Measurements from ENCODE around the gene GRIK4. TPM values are rescaled to one million over a fixed set of nuclear protein-coding genes. Genes with fewer than 3 reads are reported as not detected.

The GRIK4 gene
- total RNA-seq, 1 donor from 2014 or later: 2.2 TPM

- TF ChIP-seq, protein P1, sequence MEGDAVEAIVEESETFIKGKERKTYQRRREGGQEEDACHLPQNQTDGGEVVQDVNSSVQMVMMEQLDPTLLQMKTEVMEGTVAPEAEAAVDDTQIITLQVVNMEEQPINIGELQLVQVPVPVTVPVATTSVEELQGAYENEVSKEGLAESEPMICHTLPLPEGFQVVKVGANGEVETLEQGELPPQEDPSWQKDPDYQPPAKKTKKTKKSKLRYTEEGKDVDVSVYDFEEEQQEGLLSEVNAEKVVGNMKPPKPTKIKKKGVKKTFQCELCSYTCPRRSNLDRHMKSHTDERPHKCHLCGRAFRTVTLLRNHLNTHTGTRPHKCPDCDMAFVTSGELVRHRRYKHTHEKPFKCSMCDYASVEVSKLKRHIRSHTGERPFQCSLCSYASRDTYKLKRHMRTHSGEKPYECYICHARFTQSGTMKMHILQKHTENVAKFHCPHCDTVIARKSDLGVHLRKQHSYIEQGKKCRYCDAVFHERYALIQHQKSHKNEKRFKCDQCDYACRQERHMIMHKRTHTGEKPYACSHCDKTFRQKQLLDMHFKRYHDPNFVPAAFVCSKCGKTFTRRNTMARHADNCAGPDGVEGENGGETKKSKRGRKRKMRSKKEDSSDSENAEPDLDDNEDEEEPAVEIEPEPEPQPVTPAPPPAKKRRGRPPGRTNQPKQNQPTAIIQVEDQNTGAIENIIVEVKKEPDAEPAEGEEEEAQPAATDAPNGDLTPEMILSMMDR (IDR thresholded peaks at IDR 0.05; ENCODE audit: insufficient read depth, low read depth, low read length): no peak
- no peak for TF ChIP-seq EZH2 (IDR thresholded peaks at IDR 0.05; ENCODE audit: insufficient read depth, low read length)
- Mint-ChIP-seq H3K27ac (ENCODE audit: unreplicated experiment) (no peak overlapping the region), H3K4me1 (ENCODE audit: low read depth, unreplicated experiment) (peaks cover 7% of the 10 kb centered on the region), H3K36me3 (ENCODE audit: low read depth, unreplicated experiment) (peaks cover 3% of the 10 kb centered on the region), H3K4me3 (ENCODE audit: unreplicated experiment) (no peak overlapping the region), H3K27me3 (ENCODE audit: low read depth, unreplicated experiment) (peaks cover 18% of the 10 kb centered on the region), H3K9me3 (ENCODE audit: unreplicated experiment) (no peaks in the 10 kb centered on the region)
- no peak overlapping the region for H3K9ac ChIP-seq (ENCODE audit: low read length)
- no peak overlapping the region for H3K27ac ChIP-seq (ENCODE audit: low read depth, low read length)
- H3K4me3 ChIP-seq (ENCODE audit: insufficient read depth, low read depth, low read length): no peak overlapping the region
- H3K9me3 ChIP-seq (ENCODE audit: insufficient read depth, low read depth, low read length): no peaks in the 10 kb centered on the region
- no peak overlapping the region for H2AFZ ChIP-seq (ENCODE audit: low read depth, low read length)
- no peaks in the 10 kb centered on the region for H4K20me1 ChIP-seq (ENCODE audit: insufficient read depth, low read length)
- H3K36me3 ChIP-seq (ENCODE audit: insufficient read depth, low read length): no peaks in the 10 kb centered on the region
- no peak for DNase-seq (ENCODE audit: low read depth)
- no peaks in the 10 kb centered on the region for H3K4me1 ChIP-seq (ENCODE audit: insufficient read depth, low read length)
- no peak overlapping the region for H3K4me2 ChIP-seq (ENCODE audit: low read length)
- H3K27me3 ChIP-seq (ENCODE audit: insufficient read depth, low read length): peaks cover 11% of the 10 kb centered on the region
- H3K79me2 ChIP-seq (ENCODE audit: insufficient read depth, low read length): no peaks in the 10 kb centered on the region
- FAIRE-seq: no peak
Observed at GRCh38 chr11:120599816-120600420, 88.4 kb downstream of the GRIK4 start.

- peaks cover 27% of the 10 kb centered on the region for H3K27me3 Mint-ChIP-seq (ENCODE audit: low read depth, unreplicated experiment)
- DNase-seq (ENCODE audit: low read depth): peak; percentile 49
Observed at GRCh38 chr11:120601536-120601935, 90.0 kb downstream of the GRIK4 start.

GRCh38 chr11:120603071-120603470 is 91.5 kb downstream of the GRIK4 start:
- H3K9ac ChIP-seq (ENCODE audit: low read length): no peak overlapping the region
- H3K4me3 ChIP-seq (ENCODE audit: insufficient read depth, low read depth, low read length): no peak overlapping the region
- no peak for TF ChIP-seq EZH2 (IDR thresholded peaks at IDR 0.05; ENCODE audit: insufficient read depth, low read length)
- TF ChIP-seq, protein P1 (IDR thresholded peaks at IDR 0.05; ENCODE audit: insufficient read depth, low read depth, low read length): no peak
- H3K36me3 Mint-ChIP-seq (ENCODE audit: low read depth, unreplicated experiment): peaks cover 2% of the 10 kb centered on the region
- no peak overlapping the region for H3K4me3 Mint-ChIP-seq (ENCODE audit: unreplicated experiment)
- no peaks in the 10 kb centered on the region for H3K9me3 ChIP-seq (ENCODE audit: insufficient read depth, low read depth, low read length)
- no peak overlapping the region for H3K27ac ChIP-seq (ENCODE audit: low read depth, low read length)
- no peaks in the 10 kb centered on the region for H4K20me1 ChIP-seq (ENCODE audit: insufficient read depth, low read length)
- FAIRE-seq: no peak
- peaks cover 4% of the 10 kb centered on the region for H3K27me3 ChIP-seq (ENCODE audit: insufficient read depth, low read length)
- peaks cover 38% of the 10 kb centered on the region for H3K27me3 Mint-ChIP-seq (ENCODE audit: low read depth, unreplicated experiment)
- H3K4me2 ChIP-seq (ENCODE audit: low read length): no peak overlapping the region
- no peaks in the 10 kb centered on the region for H3K79me2 ChIP-seq (ENCODE audit: insufficient read depth, low read length)
- peaks cover 11% of the 10 kb centered on the region for H3K4me1 Mint-ChIP-seq (ENCODE audit: low read depth, unreplicated experiment)
- DNase-seq (ENCODE audit: low read depth): no peak
- H3K36me3 ChIP-seq (ENCODE audit: insufficient read depth, low read length): no peaks in the 10 kb centered on the region
- H3K9me3 Mint-ChIP-seq (ENCODE audit: unreplicated experiment): peaks cover 3% of the 10 kb centered on the region
- no peak overlapping the region for H2AFZ ChIP-seq (ENCODE audit: low read depth, low read length)
- no peaks in the 10 kb centered on the region for H3K4me1 ChIP-seq (ENCODE audit: insufficient read depth, low read length)
- H3K27ac Mint-ChIP-seq (ENCODE audit: unreplicated experiment): no peak overlapping the region

More at GRCh38 chr11:120601536-120601935, 90.0 kb downstream of the GRIK4 start:
- FAIRE-seq: no peak
- H3K4me1 Mint-ChIP-seq (ENCODE audit: low read depth, unreplicated experiment): peaks cover 6% of the 10 kb centered on the region
- no peak overlapping the region for H3K4me2 ChIP-seq (ENCODE audit: low read length)
- no peak overlapping the region for H3K4me3 ChIP-seq (ENCODE audit: insufficient read depth, low read depth, low read length)
- peaks cover 11% of the 10 kb centered on the region for H3K27me3 ChIP-seq (ENCODE audit: insufficient read depth, low read length)
- H3K27ac ChIP-seq (ENCODE audit: low read depth, low read length): no peak overlapping the region
- no peak overlapping the region for H3K4me3 Mint-ChIP-seq (ENCODE audit: unreplicated experiment)
- H4K20me1 ChIP-seq (ENCODE audit: insufficient read depth, low read length): no peaks in the 10 kb centered on the region
- H3K9ac ChIP-seq (ENCODE audit: low read length): no peak overlapping the region
- peaks cover 2% of the 10 kb centered on the region for H3K36me3 Mint-ChIP-seq (ENCODE audit: low read depth, unreplicated experiment)
- no peaks in the 10 kb centered on the region for H3K4me1 ChIP-seq (ENCODE audit: insufficient read depth, low read length)
- no peaks in the 10 kb centered on the region for H3K9me3 ChIP-seq (ENCODE audit: insufficient read depth, low read depth, low read length)
- H3K79me2 ChIP-seq (ENCODE audit: insufficient read depth, low read length): no peaks in the 10 kb centered on the region
- H3K27ac Mint-ChIP-seq (ENCODE audit: unreplicated experiment): no peak overlapping the region
- no peak overlapping the region for H2AFZ ChIP-seq (ENCODE audit: low read depth, low read length)
- TF ChIP-seq, protein P1 (IDR thresholded peaks at IDR 0.05; ENCODE audit: insufficient read depth, low read depth, low read length): no peak
- TF ChIP-seq EZH2 (IDR thresholded peaks at IDR 0.05; ENCODE audit: insufficient read depth, low read length): no peak
- H3K9me3 Mint-ChIP-seq (ENCODE audit: unreplicated experiment): no peaks in the 10 kb centered on the region
- no peaks in the 10 kb centered on the region for H3K36me3 ChIP-seq (ENCODE audit: insufficient read depth, low read length)
